ENCODE data around the gene CDH22.

CDH22 gene

DNA sequence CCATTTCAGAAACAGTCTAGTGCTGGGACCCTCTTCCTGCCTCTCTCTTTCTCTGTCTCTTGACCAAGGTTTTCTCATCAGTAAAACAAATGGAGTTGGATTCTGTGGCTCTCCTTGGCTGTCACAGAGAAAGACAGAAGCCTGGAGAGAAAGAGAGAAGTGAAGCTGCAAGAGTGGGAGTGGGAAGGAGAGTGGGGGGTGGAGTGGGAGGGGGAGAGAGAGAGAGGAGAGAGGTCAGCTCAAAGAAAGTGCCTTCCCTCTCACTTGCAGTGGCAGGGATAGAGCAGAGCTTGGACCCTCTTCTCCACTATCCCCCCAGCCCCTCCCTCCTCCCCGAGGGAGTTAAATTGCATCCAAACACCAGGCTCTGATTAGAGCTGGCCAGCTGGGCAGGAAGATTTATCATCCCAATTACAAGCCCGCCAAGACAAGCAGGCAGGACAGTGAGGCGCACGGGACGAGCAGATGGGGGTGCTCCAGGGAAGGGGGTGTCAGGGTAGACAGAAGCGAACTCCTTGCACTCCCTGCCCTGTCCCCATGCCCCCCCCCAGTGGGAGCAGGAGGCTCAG is 115.8 kb downstream of the CDH22 start:
- DNase-seq (ENCODE audit: low spot score) = no peak

DNA sequence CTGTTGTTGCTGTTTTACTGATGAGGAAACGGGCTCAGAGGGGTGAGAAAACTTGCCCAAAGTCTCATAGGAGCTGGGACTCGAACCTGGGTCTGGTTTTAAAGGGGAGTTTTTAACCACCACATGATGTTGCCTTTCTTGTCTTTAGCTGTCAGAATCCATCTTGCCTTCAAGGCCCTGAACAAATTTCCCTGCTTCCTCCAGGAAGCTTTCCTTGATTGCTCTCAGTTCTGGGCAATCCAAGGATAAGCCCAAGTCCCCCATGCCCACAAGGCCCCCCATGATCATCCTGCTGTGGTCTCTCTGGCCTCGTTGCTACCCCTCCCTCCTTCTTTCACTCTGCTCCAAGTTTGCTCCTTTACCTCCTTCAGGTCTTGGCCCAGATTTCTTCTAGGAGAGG is 116.7 kb downstream of the CDH22 start:
- DNase-seq (ENCODE audit: low spot score) = no peak

DNA sequence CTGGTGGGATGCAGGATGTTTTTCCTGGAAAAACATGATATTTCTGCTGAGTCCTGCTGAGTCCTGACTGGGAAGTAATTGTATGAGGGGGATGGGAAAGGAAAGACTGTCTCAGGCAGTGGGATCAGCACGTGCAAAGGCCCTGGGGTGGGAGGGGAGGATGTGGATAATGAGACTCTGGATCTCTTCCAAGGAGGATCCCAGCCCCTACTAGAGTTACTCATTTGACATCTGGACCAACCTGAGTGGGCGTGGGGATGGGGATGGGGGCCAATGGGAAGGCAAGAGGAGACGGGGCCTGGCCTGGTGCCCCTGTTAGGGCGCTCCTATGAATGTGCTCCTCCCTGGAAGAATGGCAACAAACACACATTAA is 117.1 kb downstream of the CDH22 start:
- DNase-seq (ENCODE audit: low spot score) = no peak

DNA sequence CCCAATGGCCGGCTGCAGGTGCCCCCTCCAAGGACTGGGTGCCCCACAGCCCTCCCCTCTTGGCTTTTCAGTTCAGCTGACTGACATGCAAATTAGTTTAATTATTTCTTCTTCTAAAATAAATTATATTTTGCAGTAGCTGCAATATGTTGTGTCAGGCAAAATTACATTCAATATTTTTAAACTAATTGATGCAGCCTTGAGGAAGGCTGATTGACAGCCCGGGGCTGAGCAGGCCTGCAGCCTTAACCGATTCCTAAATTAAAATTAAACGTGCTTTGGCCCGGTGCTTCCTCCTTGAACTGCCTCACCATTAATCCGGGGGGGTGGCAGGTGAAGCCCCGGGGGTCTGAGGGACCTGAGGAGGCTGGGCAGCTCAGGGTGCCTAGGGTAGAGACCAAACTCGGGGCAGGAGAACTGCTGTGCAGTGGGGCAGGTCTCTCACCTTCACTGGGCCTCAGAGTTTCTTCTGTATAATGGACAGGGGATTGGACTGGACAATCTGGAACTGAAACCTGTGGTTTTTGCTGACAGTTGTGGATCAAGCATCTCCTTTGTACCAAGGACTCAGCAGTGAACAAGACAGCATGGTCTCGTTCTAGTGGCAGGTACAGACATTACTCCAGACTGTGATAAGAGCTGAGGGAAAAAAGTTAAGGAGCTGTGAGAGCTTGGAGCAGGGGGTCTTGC is 117.7 kb downstream of the CDH22 start:
- DNase-seq (ENCODE audit: low spot score) = no peak

DNA sequence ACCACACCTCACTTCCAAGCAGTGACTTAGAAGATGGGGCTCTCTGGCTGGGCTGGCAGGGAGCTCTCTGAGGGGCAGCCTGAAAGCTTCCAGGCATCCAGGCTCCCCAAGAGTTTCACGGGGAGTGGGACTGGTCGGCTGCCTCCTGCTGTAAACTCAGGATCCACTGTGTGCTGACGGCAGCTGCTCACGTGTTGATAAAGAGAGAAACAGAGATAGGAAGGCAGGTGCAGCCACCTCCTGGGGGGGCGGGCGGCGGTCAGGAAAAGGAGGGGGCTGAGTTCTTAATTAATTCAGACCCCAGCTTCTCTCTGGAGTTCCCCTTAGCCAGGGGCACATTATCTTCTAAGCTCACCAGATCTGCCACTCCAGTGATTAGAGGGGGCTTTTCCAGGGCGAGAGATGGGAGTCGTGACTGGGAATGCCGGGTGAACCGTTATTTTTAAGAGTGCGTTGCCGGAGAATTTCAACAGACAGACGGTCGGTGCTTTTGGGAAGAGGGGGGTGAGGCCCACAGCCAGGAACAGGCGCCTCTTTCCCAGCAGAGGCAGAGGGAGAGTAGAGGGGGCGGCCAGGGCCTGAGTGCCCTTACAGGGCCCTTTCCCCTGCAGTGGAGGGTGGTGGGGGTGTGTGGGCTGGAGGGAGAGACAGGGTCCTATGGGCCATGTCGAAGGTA is 119.3 kb downstream of the CDH22 start:
- no peak for DNase-seq (ENCODE audit: low spot score)

DNA sequence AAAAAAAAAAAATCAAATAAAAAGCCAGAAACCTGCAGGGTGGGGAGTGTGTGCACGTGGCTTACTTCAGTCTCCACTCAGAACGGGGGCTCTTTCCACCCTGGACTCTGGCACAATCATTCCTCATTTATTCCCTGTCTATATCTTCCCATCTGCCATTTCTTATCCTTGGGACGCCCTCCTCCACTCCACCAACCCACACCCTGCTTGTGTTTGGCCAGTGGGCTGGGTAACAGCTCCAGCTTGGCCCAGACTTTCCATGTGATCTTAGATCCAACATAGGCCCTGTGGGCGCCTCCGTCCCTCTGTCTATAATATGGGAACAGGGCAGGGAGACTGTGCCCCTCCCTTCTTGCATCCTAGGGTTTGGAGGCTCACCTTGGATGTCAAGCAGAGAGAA is 122.1 kb downstream of the CDH22 start:
- no peak for DNase-seq (ENCODE audit: low spot score)

DNA sequence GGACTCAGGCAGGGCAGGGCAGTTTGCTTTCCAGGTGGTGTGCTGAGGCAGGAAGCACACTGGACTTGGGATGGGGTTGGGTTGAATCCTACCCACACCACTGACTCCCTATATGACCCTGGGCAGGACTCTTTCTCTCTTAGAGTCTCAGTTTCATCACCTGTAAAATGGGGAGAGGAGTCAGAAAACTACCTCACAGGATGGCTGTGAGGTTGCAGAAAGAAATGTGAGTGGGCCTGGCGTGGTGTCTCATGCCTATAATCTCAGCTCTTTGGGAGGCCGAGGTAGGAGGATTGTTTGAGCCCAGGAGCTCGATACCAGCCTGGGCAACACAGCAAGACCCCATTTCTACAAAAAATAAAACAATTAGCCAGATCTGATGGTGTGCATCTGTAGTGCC is 122.9 kb downstream of the CDH22 start:
- no peak for DNase-seq (ENCODE audit: low spot score)

DNA sequence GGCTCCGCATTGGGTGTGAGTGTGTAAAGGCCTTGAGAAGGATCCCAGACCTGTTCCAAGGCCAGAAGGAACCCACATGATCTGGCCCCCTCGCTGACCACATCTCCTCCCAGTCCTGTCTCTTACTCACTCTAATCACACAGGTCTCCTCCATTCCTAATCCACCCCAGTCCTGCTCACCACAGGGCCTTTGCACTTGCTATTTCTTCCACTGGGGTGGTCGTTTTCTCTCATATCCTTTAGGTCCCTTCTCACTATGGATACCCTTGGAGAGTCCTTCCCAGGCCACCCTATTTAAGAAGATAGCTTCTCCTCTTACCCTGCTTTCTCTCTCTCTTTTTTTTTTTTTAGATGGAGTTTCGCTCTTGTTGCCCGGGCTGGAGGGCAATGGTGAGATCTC is 124.5 kb downstream of the CDH22 start:
- DNase-seq (ENCODE audit: low spot score) = no peak

DNA sequence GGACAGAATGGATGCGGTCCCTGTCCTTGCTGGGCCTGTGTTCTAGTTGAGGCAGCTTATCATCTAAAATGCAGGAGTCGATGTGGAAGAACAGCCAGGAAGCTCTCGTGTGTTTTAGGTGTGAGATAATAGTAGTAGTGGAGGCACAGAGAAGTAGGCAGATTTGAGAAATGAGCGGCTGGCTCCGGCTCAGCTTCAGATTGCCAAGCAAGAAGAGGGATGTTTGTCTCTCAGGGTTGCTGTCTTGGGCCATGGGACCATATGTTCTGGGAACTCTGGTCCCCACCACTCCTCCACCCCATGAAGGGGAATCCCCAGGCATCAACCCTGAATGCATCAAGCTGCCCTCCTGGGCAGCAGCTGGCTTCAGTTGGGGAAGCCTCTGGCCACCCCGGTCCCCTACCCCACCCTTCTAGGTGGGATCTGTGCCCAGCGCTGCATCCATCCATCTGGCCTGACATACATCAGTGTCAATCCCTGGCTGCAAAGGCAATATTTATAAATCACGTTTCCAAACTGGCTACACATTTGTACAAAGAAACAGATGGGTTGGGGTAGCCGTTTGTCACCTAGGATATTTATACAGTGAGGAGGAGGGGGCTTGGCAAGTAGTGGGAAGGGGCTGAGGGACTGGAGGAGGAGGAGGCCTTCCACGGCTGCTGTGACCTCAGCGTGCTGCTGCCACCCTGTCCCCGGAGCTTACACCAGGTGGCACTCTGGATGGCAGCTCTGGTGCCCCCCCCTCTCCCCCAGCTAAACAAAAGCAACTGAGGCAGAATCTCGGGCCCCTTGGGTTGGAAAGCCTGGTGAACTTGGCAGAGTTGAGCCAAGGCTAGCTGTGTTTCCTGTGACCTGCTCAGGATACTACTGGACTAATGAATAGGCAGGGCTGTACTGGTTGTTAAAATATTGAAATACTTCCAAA is 125.8 kb downstream of the CDH22 start:
- DNase-seq (ENCODE audit: low spot score) = no peak

DNA sequence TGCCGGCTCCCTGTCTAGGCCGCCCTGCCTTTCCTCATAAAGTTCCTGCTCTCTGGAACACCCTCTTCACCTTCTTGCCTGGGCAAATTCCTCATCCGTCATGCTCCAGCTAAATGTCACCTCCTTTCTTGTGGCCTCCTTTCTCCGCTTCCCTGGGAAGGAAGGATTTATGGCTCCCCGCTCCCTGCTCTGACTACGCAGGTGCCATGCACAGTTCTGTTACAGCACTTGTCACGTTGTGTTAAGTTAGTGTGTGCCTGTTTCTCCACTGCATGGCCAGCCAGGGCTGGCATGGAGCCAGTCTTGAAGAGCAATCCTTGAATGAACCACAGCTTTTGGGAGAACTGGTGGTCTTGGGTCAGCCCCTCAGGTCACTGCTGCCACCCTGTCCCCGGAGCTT is 128.4 kb downstream of the CDH22 start:
- DNase-seq (ENCODE audit: low spot score) = no peak

DNA sequence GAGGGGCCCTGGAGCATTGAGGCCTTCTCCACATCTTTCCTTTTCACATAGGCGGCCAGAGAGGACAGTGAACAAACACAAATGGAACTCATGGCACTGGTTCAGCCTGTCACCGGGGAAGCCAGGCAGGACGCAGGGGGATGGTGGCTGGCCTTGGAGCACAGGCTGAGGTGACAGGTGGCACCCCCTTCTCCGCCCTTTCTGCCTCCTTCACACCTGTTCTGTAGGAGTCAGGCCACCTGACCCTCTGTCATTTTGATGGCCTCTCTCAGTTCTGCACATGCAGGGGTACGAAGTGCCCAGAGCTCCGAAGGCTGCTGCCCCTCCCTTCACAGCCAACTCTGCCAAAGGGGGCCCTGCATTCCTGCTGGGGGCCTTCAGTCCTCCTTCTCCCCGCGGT is 129.4 kb downstream of the CDH22 start:
- no peak for DNase-seq (ENCODE audit: low spot score)

DNA sequence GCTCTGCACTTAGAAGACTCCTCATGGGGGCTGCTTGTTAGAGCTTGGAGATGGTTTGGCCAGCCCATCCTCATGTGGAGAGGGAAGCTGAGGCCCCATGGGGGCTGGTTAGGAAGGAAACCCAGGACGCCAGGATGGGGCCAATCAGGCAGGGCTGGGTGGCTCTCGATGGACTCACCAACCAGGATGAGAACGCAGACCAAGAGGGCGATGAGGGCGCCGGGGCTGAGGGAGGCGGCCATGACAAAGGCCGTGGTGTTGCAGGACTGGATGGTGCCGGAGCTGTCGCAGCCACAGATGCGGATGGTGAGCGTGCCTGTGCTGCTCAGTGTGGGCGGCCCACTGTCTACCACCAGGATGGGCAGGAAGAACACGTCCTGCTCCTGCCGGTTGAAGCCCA is 130.5 kb downstream of the CDH22 start:
- DNase-seq (ENCODE audit: low spot score) = no peak

DNA sequence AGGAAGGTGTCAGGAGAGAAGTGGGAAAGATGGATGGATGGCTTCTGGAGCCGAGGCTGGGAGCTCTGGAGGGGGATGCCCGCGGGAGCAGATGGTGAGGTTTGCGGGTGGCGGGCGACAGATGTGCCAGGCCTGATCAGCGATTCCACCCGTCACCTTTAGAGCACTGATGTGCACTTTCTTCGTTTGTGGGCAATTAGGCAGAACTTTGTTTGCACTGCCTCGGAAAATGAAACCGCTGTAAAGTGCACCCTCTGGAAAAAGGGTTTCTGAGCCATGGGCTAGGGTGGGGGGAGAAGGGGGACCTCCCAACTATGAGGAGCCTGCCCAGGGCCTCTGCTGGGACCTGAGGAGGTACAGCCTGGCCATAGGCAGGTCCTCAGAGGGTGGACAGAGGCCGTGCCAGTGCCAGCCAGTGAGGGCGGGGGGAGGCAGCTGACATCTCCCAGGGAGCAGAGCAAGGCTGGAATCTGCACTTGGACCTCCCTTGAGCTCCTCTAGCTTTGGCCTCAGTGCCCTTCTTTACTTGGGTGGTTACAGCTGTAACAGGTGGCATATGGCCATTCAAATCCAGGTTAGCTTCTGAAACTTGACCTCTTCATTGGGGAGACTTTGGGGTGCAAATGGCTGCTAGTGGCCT is 131.4 kb downstream of the CDH22 start:
- no peak for DNase-seq (ENCODE audit: low spot score)

DNA sequence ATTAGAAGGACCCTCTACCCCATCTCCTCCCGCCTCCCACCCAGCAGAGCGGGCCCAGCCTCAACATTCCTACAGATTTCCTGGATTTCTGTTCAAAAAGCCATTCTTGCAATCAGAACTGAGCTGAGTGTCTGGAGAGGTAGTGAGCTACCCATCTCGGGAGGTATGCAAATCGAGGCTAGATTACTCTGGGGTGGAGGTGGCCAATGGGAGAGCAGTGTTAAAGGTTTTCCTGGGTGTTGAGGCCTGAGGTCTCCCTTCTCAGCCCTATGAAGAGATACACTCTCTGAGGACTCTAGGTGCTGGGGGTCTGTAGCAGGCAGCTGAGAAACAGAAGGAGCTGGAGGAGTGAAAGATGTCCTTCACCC is 133.2 kb downstream of the CDH22 start:
- no peak for DNase-seq (ENCODE audit: low spot score)

DNA sequence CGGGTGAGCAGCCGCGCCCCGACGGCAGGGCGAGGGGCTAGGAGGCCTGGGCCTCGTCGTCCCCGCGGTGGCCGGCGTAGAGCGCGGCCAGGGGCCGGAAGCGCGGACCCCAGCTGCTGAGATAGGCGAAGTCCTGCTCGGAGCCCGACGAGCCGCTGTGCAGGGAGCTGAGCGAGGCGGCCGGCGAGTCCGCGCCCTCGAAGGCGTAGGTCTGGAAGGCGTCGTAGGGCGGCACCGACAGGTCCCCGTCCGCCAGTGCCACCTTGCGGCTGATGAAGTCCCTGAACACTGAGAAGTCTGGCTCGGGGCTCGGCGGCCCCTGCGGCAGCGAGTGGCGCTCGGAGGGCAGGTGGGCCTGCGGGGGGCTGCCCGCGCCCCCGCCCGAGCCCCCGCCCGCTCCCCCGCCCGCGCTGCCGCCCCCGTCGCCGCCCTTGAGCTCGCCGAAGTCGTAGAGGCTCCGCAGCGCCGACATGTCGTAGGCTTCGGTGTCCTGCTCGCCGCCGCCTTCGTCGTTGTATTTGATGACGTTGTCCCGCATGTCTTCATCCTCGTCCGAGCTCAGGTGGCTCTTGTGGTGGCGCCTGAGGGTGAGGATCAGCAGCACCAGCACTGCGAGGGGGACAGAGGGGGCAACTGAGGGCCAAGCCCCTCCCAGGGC is 133.7 kb downstream of the CDH22 start:
- DNase-seq (ENCODE audit: low spot score) = peak; percentile 84

DNA sequence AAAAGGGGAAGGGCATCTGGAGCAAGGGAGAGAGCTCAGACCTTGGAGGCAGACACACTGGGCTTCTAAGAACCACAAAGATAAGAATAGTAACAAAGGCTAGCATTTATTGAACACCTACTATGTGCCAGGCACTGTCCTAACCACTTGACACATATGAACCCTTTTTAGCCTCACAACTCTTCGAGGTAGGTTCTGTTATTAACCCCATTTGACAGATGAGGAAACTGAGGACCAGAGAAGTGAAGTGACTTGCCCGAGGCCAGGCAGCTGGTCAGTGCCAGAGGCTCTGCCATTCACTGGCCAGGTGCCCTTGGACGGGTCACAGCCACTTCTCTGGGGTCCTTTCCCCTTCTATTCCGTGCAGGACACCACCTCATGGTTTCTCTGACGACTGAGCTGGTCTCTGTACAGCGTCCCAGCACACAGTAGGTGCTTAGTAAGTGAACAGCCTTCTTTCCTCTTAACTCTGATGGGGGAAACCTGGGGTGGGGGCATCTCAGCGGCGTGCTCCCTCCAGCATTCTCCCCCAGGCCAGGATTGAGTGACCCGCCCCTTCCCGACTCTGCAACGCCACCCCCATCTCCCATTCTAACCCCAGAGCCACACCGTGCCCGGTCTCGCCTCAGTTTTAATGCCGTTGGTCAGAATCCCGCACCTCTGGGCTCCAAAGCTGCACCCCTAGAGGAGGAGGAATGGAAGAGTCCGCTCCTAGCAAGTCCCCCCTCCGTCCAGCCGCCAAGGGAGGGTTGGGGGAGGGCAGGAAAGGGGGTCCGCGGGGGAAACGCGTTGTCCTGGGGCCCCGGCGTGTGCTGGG is 134.4 kb downstream of the CDH22 start:
- DNase-seq (ENCODE audit: low spot score) = no peak

DNA sequence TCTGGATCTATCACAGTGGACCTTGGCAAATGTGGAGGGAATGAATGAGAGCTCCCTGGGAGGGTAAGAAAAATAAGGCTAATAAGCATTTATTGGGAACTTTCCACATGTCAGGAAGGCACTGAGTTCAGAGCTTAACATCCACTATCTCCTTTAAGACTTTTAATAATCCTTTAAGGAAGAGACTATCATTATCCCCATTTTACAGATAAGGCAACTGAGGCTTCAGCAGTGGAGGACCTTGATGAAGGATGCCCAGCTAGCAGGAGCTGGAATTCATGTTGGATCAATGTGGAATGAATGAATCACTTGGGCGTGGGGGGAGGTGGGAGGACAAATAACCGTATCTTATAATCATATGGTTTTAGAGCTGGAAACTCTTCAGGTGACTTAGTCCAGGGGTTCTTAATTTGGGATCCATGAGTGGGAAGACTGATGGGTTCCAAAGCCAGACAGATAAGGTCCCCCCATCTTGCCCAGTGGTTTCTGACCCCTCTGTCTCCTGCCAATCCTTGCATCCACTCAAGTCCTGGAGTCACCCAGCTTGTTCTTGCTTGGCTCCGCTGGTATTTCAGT is 135.2 kb downstream of the CDH22 start:
- no peak for DNase-seq (ENCODE audit: low spot score)

DNA sequence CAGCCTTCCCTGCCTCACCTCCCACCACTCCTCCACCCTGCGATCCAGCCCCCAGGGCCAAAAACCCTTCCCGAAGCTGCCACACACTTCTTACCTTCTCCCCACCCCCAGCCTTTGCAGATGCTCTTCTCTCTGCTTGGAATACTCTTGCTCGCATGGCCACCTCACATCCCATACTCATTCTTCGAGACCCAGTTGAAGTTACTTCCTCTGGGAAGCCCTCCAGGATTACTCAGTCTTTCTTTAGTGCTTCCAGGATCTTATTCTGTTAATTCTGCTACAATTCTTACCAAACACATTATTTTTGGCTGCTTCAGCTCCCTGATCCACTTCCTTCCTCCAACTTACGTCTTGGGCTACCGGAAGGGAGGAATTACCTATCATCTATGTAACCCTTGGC is 135.8 kb downstream of the CDH22 start:
- DNase-seq (ENCODE audit: low spot score) = no peak

DNA sequence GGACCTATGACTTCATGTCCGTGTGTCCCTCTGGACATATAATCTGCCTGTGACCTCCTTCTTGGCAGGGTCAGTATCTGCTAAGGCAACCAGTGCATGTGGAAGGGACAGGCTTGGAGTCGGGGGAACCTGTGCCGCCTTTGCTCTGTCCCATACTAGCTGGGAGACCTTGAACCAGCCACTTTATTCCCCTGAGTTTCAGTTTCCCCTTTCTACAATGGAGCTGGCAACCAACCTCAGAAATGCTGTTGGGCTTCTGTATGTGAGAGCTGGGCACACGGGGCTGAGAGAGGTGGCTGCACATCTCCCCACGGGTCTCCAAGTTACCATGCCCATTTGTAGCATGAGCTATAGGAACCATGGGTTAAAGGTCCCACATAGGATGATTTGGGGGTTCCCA is 136.4 kb downstream of the CDH22 start:
- no peak for DNase-seq (ENCODE audit: low spot score)

DNA sequence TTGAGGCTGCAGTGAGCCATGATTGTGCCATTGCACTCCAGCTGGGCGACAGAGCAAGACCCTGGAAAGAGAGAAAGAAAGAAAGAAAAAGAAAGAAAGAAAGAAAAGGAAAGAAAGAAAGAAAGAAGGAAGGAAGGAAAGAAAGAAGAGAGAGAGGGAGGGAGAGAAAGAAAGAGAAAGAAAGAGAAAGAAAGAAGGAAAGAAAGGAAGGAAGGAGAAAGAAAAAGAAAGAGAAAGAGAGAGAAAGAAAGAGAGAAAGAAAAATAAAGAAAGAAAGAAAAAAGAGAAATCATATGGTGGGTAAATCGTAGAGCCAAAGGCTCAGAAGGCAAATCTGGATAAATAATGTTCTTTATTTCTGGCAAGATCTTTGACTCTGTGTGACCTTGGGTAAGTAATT is 136.8 kb downstream of the CDH22 start:
- no peak for DNase-seq (ENCODE audit: low spot score)
